H1 (cell line): ENCODE results near the gene PGM2L1. TPM values are rescaled to one million over a fixed set of nuclear protein-coding genes. Genes with fewer than 3 reads are reported as not detected.

Experiments
- CTCF ChIA-PET: fragments of 300-600 bp; sonication (Branson Sonifier 250); formaldehyde crosslinking; loops from one replicate; lab custom pipeline; 2021; ENCODE audit not compliant: partially characterized antibody; lab: Charles Lee
- POLR2A ChIA-PET: fragments of 300-600 bp; sonication (Branson Sonifier 250); formaldehyde crosslinking; loops from one replicate; lab custom pipeline; 2021; ENCODE audit warnings: inconsistent platforms; ENCODE audit not compliant: partially characterized antibody; lab: Charles Lee
- DNase-seq, 2 experiments: peaks; one replicate each; pipeline versions ENCODE4 v3.0.0 to v3.0.0-alpha.2; 2010 to 2022; ENCODE audit warnings: low spot score in 2 of 2, low read depth in 1 of 2, mixed read lengths in 1 of 2
- FAIRE-seq: peaks from 2 replicates; lab custom pipeline; 2011; peaks lifted over from hg19 to GRCh38; lab: Jason Lieb, UNC
- H2AFZ ChIP-seq: 2 replicates; pipeline ENCODE4 v1.8.1; 2012; ENCODE audit warnings: low read length, inconsistent platforms
- H2AK5ac ChIP-seq: 2 replicates; pipeline ENCODE4 v1.6.1; 2013; ENCODE audit warnings: low read depth, low read length
- H2BK120ac ChIP-seq: replicated peaks from 2 replicates; pipeline ENCODE3; 2013; ENCODE audit warnings: low read depth, low read length, inconsistent platforms
- H2BK12ac ChIP-seq: 2 replicates; pipeline ENCODE4 v1.6.1; 2013; ENCODE audit warnings: low read depth, low read length
- H2BK15ac ChIP-seq: 2 replicates; pipeline ENCODE4 v1.6.1; 2013; ENCODE audit warnings: low read length
- H2BK20ac ChIP-seq: 2 replicates; pipeline ENCODE4 v1.6.1; 2013; ENCODE audit warnings: low read length
- H2BK5ac ChIP-seq: 2 replicates; pipeline ENCODE4 v1.6.1; 2013; ENCODE audit warnings: low read depth, low read length
- H3K14ac ChIP-seq: 2 replicates; pipeline ENCODE4 v1.6.1; 2013; ENCODE audit warnings: inconsistent platforms; ENCODE audit not compliant: insufficient read length
- H3K18ac ChIP-seq: 2 replicates; pipeline ENCODE4 v1.6.1; 2013; ENCODE audit warnings: low read length; ENCODE audit errors: extremely low read depth
- H3K23ac ChIP-seq: 2 replicates; pipeline ENCODE4 v1.6.1; 2013; ENCODE audit warnings: inconsistent platforms; ENCODE audit not compliant: insufficient read length
- H3K23me2 ChIP-seq: 2 replicates; pipeline ENCODE4 v1.6.1; 2013; ENCODE audit warnings: low read depth, low read length
- H3K27ac ChIP-seq: 2 replicates; pipeline ENCODE4 v1.6.1; 2011; ENCODE audit warnings: low read depth, low read length, inconsistent platforms
- H3K27me3 ChIP-seq, 4 experiments: replicated peaks in 1 of 4; 1 replicate in 1 of 4; 2 replicates in 3 of 4; pipeline versions ENCODE4 v1.6.1 to v1.8.1; 2011 to 2013; ENCODE audit warnings: low read length in 3 of 4, mild to moderate bottlenecking in 3 of 4, inconsistent platforms in 2 of 4, mixed read lengths in 2 of 4, moderate library complexity in 1 of 4; ENCODE audit not compliant: control insufficient read depth in 3 of 4, insufficient read depth in 3 of 4; ENCODE audit errors: extremely low read depth in 1 of 4
- H3K36me3 ChIP-seq, 4 experiments: 2 replicates each; pipeline versions ENCODE4 v1.6.1 to v1.8.1; 2011 to 2013; ENCODE audit warnings: mild to moderate bottlenecking in 4 of 4, low read length in 3 of 4, moderate library complexity in 2 of 4, control low read depth in 1 of 4, inconsistent platforms in 1 of 4; ENCODE audit not compliant: insufficient read depth in 4 of 4, control insufficient read depth in 2 of 4
- H3K4ac ChIP-seq: replicated peaks from 2 replicates; pipeline ENCODE3; 2013; ENCODE audit warnings: low read length, low read depth, mixed read lengths, inconsistent platforms; ENCODE audit not compliant: insufficient read length
- H3K4me1 ChIP-seq, 4 experiments: replicated peaks in 1 of 4; 1 replicate in 1 of 4; 2 replicates in 3 of 4; pipeline versions ENCODE4 v1.6.1 to v1.8.1; 2011 to 2013; ENCODE audit warnings: low read length in 3 of 4, inconsistent platforms in 2 of 4, mixed read lengths in 1 of 4; ENCODE audit not compliant: insufficient read depth in 4 of 4, control insufficient read depth in 3 of 4
- H3K4me2 ChIP-seq, 2 experiments: 2 replicates each; pipeline versions ENCODE4 v1.6.1 to v1.8.1; 2011 to 2013; ENCODE audit warnings: low read depth in 2 of 2, low read length in 2 of 2, control low read depth in 1 of 2, inconsistent platforms in 1 of 2, mild to moderate bottlenecking in 1 of 2; ENCODE audit not compliant: insufficient read depth in 1 of 2
- H3K4me3 ChIP-seq, 4 experiments: fragments of 200-600, 300-600 bp in 1 of 4; sonication (generic), shearing (Covaris generic), sonication (Bioruptor Twin) in 1 of 4; 2 replicates each; pipeline versions ENCODE4 v1.5.1 to v1.8.1; 2011 to 2016; ENCODE audit warnings: low read length in 4 of 4, low read depth in 3 of 4, control low read depth in 2 of 4, inconsistent platforms in 2 of 4, mild to moderate bottlenecking in 2 of 4, mixed read lengths in 1 of 4, moderate library complexity in 1 of 4; ENCODE audit not compliant: insufficient read depth in 2 of 4; ENCODE audit errors: extremely low read depth in 1 of 4
- H3K56ac ChIP-seq: replicated peaks from 2 replicates; pipeline ENCODE3; 2013; ENCODE audit warnings: low read depth, mild to moderate bottlenecking, mixed read lengths, low read length, inconsistent platforms; ENCODE audit not compliant: insufficient read length
- H3K79me1 ChIP-seq: 2 replicates; pipeline ENCODE4 v1.6.1; 2013; ENCODE audit warnings: low read depth, low read length, control low read depth
- H3K79me2 ChIP-seq, 2 experiments: 2 replicates each; pipeline versions ENCODE4 v1.6.1 to v1.8.1; 2012 to 2013; ENCODE audit warnings: low read length in 2 of 2, mild to moderate bottlenecking in 2 of 2, inconsistent platforms in 1 of 2; ENCODE audit not compliant: insufficient read depth in 2 of 2, control insufficient read depth in 1 of 2
- H3K9ac ChIP-seq, 4 experiments: replicated peaks in 1 of 4; 1 replicate in 1 of 4; 2 replicates in 3 of 4; pipeline versions ENCODE4 v1.6.1 to v1.8.1; 2011 to 2013; ENCODE audit warnings: low read depth in 3 of 4, low read length in 3 of 4, control low read depth in 2 of 4, mild to moderate bottlenecking in 2 of 4, moderate library complexity in 2 of 4, inconsistent platforms in 1 of 4; ENCODE audit errors: extremely low read depth in 1 of 4
- H3K9me3 ChIP-seq, 2 experiments: 2 replicates each; pipeline versions ENCODE4 v1.6.1 to v1.8.1; 2012 to 2013; ENCODE audit warnings: mild to moderate bottlenecking in 2 of 2, moderate library complexity in 2 of 2, control low read depth in 1 of 2, inconsistent platforms in 1 of 2, low read depth in 1 of 2, low read length in 1 of 2, mixed read lengths in 1 of 2; ENCODE audit not compliant: insufficient read depth in 2 of 2
- H4K20me1 ChIP-seq, 2 experiments: replicated peaks in 1 of 2; 2 replicates each; pipeline versions ENCODE3 to v1.8.1; 2011 to 2013; ENCODE audit warnings: inconsistent platforms in 2 of 2, low read length in 2 of 2, mild to moderate bottlenecking in 1 of 2; ENCODE audit not compliant: insufficient read depth in 2 of 2, control insufficient read depth in 1 of 2
- H4K5ac ChIP-seq: 2 replicates; pipeline ENCODE4 v1.6.1; 2013; ENCODE audit warnings: low read length, low read depth, mixed read lengths, inconsistent platforms; ENCODE audit not compliant: insufficient read length
- H4K8ac ChIP-seq: 2 replicates; pipeline ENCODE4 v1.8.0; 2013; ENCODE audit warnings: mild to moderate bottlenecking, moderate library complexity, low read length, inconsistent platforms; ENCODE audit not compliant: insufficient read depth; ENCODE audit errors: extremely low read depth
- H4K91ac ChIP-seq: replicated peaks from 2 replicates; pipeline ENCODE3; 2013; ENCODE audit warnings: low read length, mixed read lengths, inconsistent platforms; ENCODE audit not compliant: insufficient read length
- ASH2L ChIP-seq: fragments of 200-600, 300-600 bp; sonication (generic); IDR thresholded peaks from one replicate; pipeline ENCODE4 v1.7.1; 2017; ENCODE audit warnings: low read length
- CHD1 ChIP-seq: IDR thresholded peaks from 2 replicates; pipeline ENCODE4 v1.6.1; 2012; ENCODE audit warnings: low read depth, low read length, improper control_type of control experiment
- FOSL1 ChIP-seq: IDR thresholded peaks from 2 replicates; pipeline ENCODE4 v1.6.1; 2011; ENCODE audit warnings: mild to moderate bottlenecking, low read depth, low read length, moderate library complexity; ENCODE audit not compliant: insufficient read depth
- RAD21 ChIP-seq, 2 experiments: IDR thresholded peaks in 1 of 2; conservative IDR thresholded peaks in 1 of 2; 2 replicates each; pipeline ENCODE4 v1.6.1; 2011; ENCODE audit warnings: low read depth in 2 of 2, low read length in 2 of 2, improper control_type of control experiment in 1 of 2, inconsistent platforms in 1 of 2, mild to moderate bottlenecking in 1 of 2, moderate library complexity in 1 of 2
- SUZ12 ChIP-seq: fragments of 200-600 bp; sonication (generic); IDR thresholded peaks from 2 replicates; pipeline ENCODE4 v1.6.1; 2012; ENCODE audit warnings: mild to moderate bottlenecking, inconsistent platforms, low read length, moderate library complexity, mixed read lengths
- TAF1 ChIP-seq: IDR thresholded peaks from 2 replicates; pipeline ENCODE4 v1.6.1; 2011; ENCODE audit warnings: mild to moderate bottlenecking, low read depth, low read length
- TCF12 ChIP-seq: IDR thresholded peaks from 2 replicates; pipeline ENCODE4 v1.6.1; 2011; ENCODE audit warnings: low read depth, mild to moderate bottlenecking, low read length
- WGBS, 2 experiments: shearing (Covaris generic) in 1 of 2; methylation state at CpG; one replicate each; pipeline versions ENCODE4 v1.1.6 to v1.1.7; 2013 to 2015; ENCODE audit warnings: low lambda C conversion rate in 2 of 2, mixed read lengths in 2 of 2, inconsistent platforms in 1 of 2, low coverage in 1 of 2, missing lambda C conversion rate in 1 of 2; ENCODE audit not compliant: insufficient replicate concordance in 2 of 2, insufficient coverage in 1 of 2, insufficient read length in 1 of 2; ENCODE audit errors: extremely low coverage in 1 of 2, missing lambda C conversion rate in 1 of 2; 5-methylcytosine and 5-hydroxymethylcytosine counted together
- polyA plus RNA-seq, 7 experiments: library from polyadenylated mRNA; depleted of rRNA in 3 of 7; stranded (reverse) in 5 of 7; unstranded in 2 of 7; fragments of >200 nt in 5 of 7; fragments of 200-250 nt in 2 of 7; gene quantifications; 1 replicate in 5 of 7; 2 replicates in 1 of 7; 4 replicates in 1 of 7; pipeline versions ENCODE4 v1.2.1 to v1.2.3, GENCODE V29; 2011 to 2013; ENCODE audit warnings: missing spikeins in 2 of 7, mixed read lengths in 2 of 7
- total RNA-seq: library from RNA; stranded (reverse); fragmentation: NEBNext Ultra II Directional; extraction: Animal tissue kit (Norgen Biotek cat#: 25700); gene quantifications from 2 replicates; pipeline ENCODE4 v1.2.1, GENCODE V29; 2021
- TF ChIP-seq, protein P1 (sequence below), 3 experiments: IDR thresholded peaks; 1 replicate in 2 of 3; 2 replicates in 1 of 3; pipeline versions ENCODE4 v1.5.1 to v1.6.1; 2011; ENCODE audit warnings: low read length in 3 of 3, mild to moderate bottlenecking in 3 of 3, inconsistent platforms in 2 of 3, low read depth in 1 of 3, moderate library complexity in 1 of 3; ENCODE audit not compliant: insufficient read depth in 1 of 3; ENCODE audit errors: control extremely low read depth in 1 of 3
- TF ChIP-seq, protein P2 (sequence below): IDR thresholded peaks from 2 replicates; pipeline ENCODE4 v1.6.1; 2012; ENCODE audit warnings: inconsistent platforms

The PGM2L1 gene
- total and polyA plus RNA-seq, 2 of the 8 experiments (the other 6 are each of a cell fraction or from before 2014, with no cell fraction given) = 5.0 to 42.7 TPM

DNA sequence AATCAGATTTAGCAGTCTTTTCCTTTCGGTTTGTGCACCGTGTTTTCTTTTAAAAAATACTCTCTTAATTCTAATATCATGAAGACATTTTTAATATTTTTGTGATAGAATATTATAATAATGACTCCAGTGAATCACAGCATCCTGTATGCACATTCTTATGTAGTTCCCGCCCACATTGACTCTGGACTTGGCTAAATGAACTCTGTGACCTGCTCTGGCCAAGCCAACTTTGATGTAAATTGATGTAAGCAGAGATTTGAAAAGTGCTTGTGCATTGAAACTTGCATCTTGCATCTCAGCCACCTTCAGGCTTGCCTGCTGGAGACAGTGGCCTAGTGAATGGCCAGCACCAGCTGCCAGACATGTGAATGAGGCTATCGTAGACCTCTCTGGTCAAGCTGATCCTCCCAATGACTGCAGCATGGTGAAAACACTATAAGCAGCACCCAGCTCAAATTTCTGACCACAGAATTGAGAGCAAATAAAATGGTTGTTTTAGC lies 29.2 kb upstream of the PGM2L1 start:
- H2BK120ac ChIP-seq = no peak overlapping the region
- no peaks in the 10 kb centered on the region for H3K36me3 ChIP-seq
- no peak overlapping the region for H2BK5ac ChIP-seq
- H3K23ac ChIP-seq = no peak overlapping the region
- H3K9me3 ChIP-seq = no peaks in the 10 kb centered on the region
- no peaks in the 10 kb centered on the region for H3K79me1 ChIP-seq
- POLR2A ChIA-PET = interaction anchor here (1.0 kb wide), 1 partner anchor 13 kb away, joined by 3 read pairs; no protein-coding TSS in a partner anchor
- H2BK20ac ChIP-seq = no peak overlapping the region
- H3K14ac ChIP-seq = no peak overlapping the region
- no peaks in the 10 kb centered on the region for H3K4me1 ChIP-seq
- H4K91ac ChIP-seq = no peak overlapping the region
- no peak overlapping the region for H4K8ac ChIP-seq
- H4K20me1 ChIP-seq = no peaks in the 10 kb centered on the region
- H3K18ac ChIP-seq = no peak overlapping the region
- no peak overlapping the region for H2AK5ac ChIP-seq
- no peak overlapping the region for H2AFZ ChIP-seq
- no peak for FAIRE-seq
- no peak overlapping the region for H3K4me3 ChIP-seq
- 99% methylated on average over 4 of the region's 4 CpGs; no CpG with 5 or more reads in 1 of the 2 experiments for WGBS, 2 experiments
- no peak overlapping the region for H3K4me2 ChIP-seq
- H3K27ac ChIP-seq = no peak overlapping the region
- H3K79me2 ChIP-seq = no peaks in the 10 kb centered on the region
- H4K5ac ChIP-seq = no peak overlapping the region
- no peak overlapping the region for H3K4ac ChIP-seq
- CTCF ChIA-PET = no interaction called here
- H2BK15ac ChIP-seq = no peak overlapping the region
- H2BK12ac ChIP-seq = no peak overlapping the region
- H3K9ac ChIP-seq = no peak overlapping the region
- H3K56ac ChIP-seq = no peak overlapping the region
- H3K23me2 ChIP-seq = no peaks in the 10 kb centered on the region
- no peaks in the 10 kb centered on the region for H3K27me3 ChIP-seq
- no peak for DNase-seq
- TF ChIP-seq, protein P1, sequence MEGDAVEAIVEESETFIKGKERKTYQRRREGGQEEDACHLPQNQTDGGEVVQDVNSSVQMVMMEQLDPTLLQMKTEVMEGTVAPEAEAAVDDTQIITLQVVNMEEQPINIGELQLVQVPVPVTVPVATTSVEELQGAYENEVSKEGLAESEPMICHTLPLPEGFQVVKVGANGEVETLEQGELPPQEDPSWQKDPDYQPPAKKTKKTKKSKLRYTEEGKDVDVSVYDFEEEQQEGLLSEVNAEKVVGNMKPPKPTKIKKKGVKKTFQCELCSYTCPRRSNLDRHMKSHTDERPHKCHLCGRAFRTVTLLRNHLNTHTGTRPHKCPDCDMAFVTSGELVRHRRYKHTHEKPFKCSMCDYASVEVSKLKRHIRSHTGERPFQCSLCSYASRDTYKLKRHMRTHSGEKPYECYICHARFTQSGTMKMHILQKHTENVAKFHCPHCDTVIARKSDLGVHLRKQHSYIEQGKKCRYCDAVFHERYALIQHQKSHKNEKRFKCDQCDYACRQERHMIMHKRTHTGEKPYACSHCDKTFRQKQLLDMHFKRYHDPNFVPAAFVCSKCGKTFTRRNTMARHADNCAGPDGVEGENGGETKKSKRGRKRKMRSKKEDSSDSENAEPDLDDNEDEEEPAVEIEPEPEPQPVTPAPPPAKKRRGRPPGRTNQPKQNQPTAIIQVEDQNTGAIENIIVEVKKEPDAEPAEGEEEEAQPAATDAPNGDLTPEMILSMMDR (IDR thresholded peaks at IDR 0.05; ENCODE audit: control extremely low read depth in 1 of 3, insufficient read depth in 1 of 3, low read depth in 1 of 3, low read length in 3 of 3) = no peak
- TF ChIP-seq FOSL1 = no peak
- TF ChIP-seq RAD21 (IDR thresholded peaks at IDR 0.05 in 1 of 2, conservative IDR thresholded peaks at IDR 0.05 in 1 of 2; ENCODE audit: low read depth in 2 of 2, low read length in 2 of 2) = no peak
- TF ChIP-seq TAF1 = no peak
- TF ChIP-seq ASH2L = no peak
- no peak for TF ChIP-seq TCF12
- TF ChIP-seq SUZ12 = no peak
- TF ChIP-seq, protein P2, sequence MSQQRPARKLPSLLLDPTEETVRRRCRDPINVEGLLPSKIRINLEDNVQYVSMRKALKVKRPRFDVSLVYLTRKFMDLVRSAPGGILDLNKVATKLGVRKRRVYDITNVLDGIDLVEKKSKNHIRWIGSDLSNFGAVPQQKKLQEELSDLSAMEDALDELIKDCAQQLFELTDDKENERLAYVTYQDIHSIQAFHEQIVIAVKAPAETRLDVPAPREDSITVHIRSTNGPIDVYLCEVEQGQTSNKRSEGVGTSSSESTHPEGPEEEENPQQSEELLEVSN = no peak
- TF ChIP-seq CHD1 = no peak
